Fibroblast of lung (primary cell): ENCODE results near the gene RNF150. TPM values are rescaled to one million over a fixed set of nuclear protein-coding genes. Genes with fewer than 3 reads are reported as not detected.

Experiments used
- DNase-seq, 2 donors: peaks; one replicate each; pipeline versions ENCODE4 v3.0.0 to v3.0.0-alpha.2; 2010; ENCODE audit warnings: low read depth in 2 of 2
- H2AFZ ChIP-seq: 2 replicates; pipeline ENCODE4 v1.5.1; 2012; ENCODE audit warnings: low read length, control low read depth, inconsistent platforms
- H3K27ac ChIP-seq: 2 replicates; pipeline ENCODE4 v1.5.1; 2011; ENCODE audit warnings: low read length, control low read depth; ENCODE audit not compliant: insufficient read depth
- H3K27me3 ChIP-seq: 2 replicates; pipeline ENCODE4 v1.5.1; 2011; ENCODE audit warnings: mild to moderate bottlenecking, low read length; ENCODE audit not compliant: control insufficient read depth, insufficient read depth
- H3K36me3 ChIP-seq: 2 replicates; pipeline ENCODE4 v1.5.1; 2011; ENCODE audit warnings: low read length; ENCODE audit not compliant: control insufficient read depth, insufficient read depth
- H3K4me1 ChIP-seq: 2 replicates; pipeline ENCODE4 v1.5.1; 2011; ENCODE audit warnings: low read length; ENCODE audit not compliant: control insufficient read depth, insufficient read depth; ENCODE audit errors: extremely low read depth
- H3K4me2 ChIP-seq: 2 replicates; pipeline ENCODE4 v1.5.1; 2011; ENCODE audit warnings: low read length, control low read depth; ENCODE audit not compliant: insufficient read depth; ENCODE audit errors: extremely low read depth
- H3K4me3 ChIP-seq, 4 experiments: fragments of 200-600 bp in 1 of 4; sonication (generic) in 1 of 4; replicated peaks in 1 of 4; 2 replicates each; pipeline ENCODE4 v1.5.1; 2011 to 2016; ENCODE audit warnings: low read length in 4 of 4, low read depth in 3 of 4, mild to moderate bottlenecking in 3 of 4, control low read depth in 2 of 4, inconsistent platforms in 1 of 4, mixed read lengths in 1 of 4; ENCODE audit not compliant: insufficient read depth in 1 of 4; ENCODE audit errors: control extremely low read depth in 1 of 4
- H3K79me2 ChIP-seq: 2 replicates; pipeline ENCODE4 v1.5.1; 2012; ENCODE audit warnings: mild to moderate bottlenecking, low read length, inconsistent platforms; ENCODE audit not compliant: control insufficient read depth, insufficient read depth
- H3K9ac ChIP-seq: 2 replicates; pipeline ENCODE4 v1.5.1; 2011; ENCODE audit warnings: mild to moderate bottlenecking, low read length, control low read depth; ENCODE audit not compliant: insufficient read depth
- H3K9me3 ChIP-seq: 2 replicates; pipeline ENCODE4 v1.5.1; 2012; ENCODE audit warnings: low read depth, low read length; ENCODE audit not compliant: control insufficient read depth, insufficient read depth
- H4K20me1 ChIP-seq: 2 replicates; pipeline ENCODE4 v1.5.1; 2011; ENCODE audit warnings: low read length; ENCODE audit not compliant: control insufficient read depth, insufficient read depth; ENCODE audit errors: extremely low read depth
- CTCF ChIP-seq, 2 donors: IDR thresholded peaks in 1 of 2; conservative IDR thresholded peaks in 1 of 2; 1 replicate in 1 of 2; 2 replicates in 1 of 2; pipeline ENCODE4 v1.5.1; 2011 to 2012; ENCODE audit warnings: low read length in 2 of 2, control low read depth in 1 of 2, inconsistent platforms in 1 of 2, low read depth in 1 of 2, mild to moderate bottlenecking in 1 of 2
- EZH2 ChIP-seq: IDR thresholded peaks from 2 replicates; pipeline ENCODE4 v1.5.1; 2012; ENCODE audit warnings: low read length, control low read depth, mild to moderate bottlenecking; ENCODE audit errors: missing control alignments
- polyA plus RNA-seq, 2 donors: library from polyadenylated mRNA; depleted of rRNA in 1 of 2; stranded (reverse) in 1 of 2; unstranded in 1 of 2; fragments of >200 nt; gene quantifications; 2 replicates each; pipeline ENCODE4 v1.2.1, GENCODE V29; 2011 to 2012; ENCODE audit warnings: missing spikeins in 1 of 2
- total RNA-seq: library from RNA; depleted of rRNA; stranded (reverse); fragments of >200 nt; gene quantifications from 2 replicates; pipeline ENCODE4 v1.2.1, GENCODE V29; 2014

Gene RNF150
- total and polyA plus RNA-seq, 2 donors (not counting 1 experiment from before 2014, with no cell fraction given): 0.66 to 5.6 TPM

DNA sequence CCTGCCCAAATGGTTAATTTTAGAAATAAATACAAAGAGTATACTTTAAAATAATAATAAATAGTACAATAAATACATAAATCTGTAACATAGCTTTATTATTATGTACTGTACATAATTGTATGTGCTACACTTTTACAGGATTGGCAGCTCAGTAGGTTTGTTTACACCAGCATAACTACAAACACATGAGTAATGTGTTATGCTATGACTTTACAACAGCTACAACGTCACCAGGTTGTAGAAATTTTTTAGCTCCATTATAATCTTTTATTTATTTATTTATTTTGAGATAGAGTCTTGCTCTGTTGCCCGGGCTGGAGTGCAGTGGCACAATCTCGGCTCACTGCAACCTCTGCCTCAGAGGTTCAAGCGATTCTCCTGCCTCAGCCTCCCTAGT lies 31.8 kb downstream of the RNF150 start:
- H3K4me2 ChIP-seq: no peak overlapping the region
- H3K36me3 ChIP-seq: no peaks in the 10 kb centered on the region
- H3K9me3 ChIP-seq: no peaks in the 10 kb centered on the region
- no peak overlapping the region for H3K4me3 ChIP-seq
- H4K20me1 ChIP-seq: peaks cover 1% of the 10 kb centered on the region
- H3K79me2 ChIP-seq: no peaks in the 10 kb centered on the region
- no peaks in the 10 kb centered on the region for H3K4me1 ChIP-seq
- no peak overlapping the region for H3K9ac ChIP-seq
- TF ChIP-seq EZH2 (no peak), CTCF (conservative IDR thresholded peaks at IDR 0.05 in 1 of 2, IDR thresholded peaks at IDR 0.05 in 1 of 2; ENCODE audit: low read depth in 1 of 2, low read length in 2 of 2) (no peak)
- DNase-seq: no peak
- no peak overlapping the region for H3K27ac ChIP-seq
- no peaks in the 10 kb centered on the region for H3K27me3 ChIP-seq
- H2AFZ ChIP-seq: no peak overlapping the region

GRCh38 chr4:141099326-141099725 lies 33.9 kb downstream of the RNF150 start:
- Histone ChIP-seq H3K4me1 (no peaks in the 10 kb centered on the region), H3K9ac (no peak overlapping the region), H3K4me2 (no peak overlapping the region), H3K36me3 (no peaks in the 10 kb centered on the region), H3K4me3 (no peak overlapping the region), H3K27me3 (no peaks in the 10 kb centered on the region), H4K20me1 (peaks cover under 1% of the 10 kb centered on the region), H3K27ac (no peak overlapping the region), H3K9me3 (no peaks in the 10 kb centered on the region), H2AFZ (no peak overlapping the region), H3K79me2 (no peaks in the 10 kb centered on the region)
- DNase-seq: peak; percentile 11 to 59
- TF ChIP-seq EZH2 (no peak), CTCF (conservative IDR thresholded peaks at IDR 0.05 in 1 of 2, IDR thresholded peaks at IDR 0.05 in 1 of 2; ENCODE audit: low read depth in 1 of 2, low read length in 2 of 2) (no peak)

DNA sequence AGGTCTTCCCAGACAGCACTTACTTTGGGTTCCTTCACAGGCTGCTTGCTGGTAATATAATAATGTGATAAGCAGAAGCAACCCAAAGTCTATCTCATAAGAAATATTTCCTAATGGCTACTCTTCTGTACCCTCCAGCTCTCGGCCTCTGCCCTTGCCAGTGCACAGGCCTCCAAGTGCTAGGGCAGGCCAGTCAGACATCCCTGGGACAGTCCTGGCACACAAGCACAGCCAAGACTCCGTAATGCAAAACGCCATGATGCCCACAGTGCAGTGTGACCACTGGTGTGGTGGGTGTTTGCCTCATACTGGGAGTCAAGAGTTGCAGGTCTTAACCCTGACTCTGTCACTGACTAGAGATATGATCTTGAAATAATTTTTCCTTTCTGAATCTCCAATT lies 35.1 kb downstream of the RNF150 start:
- Histone ChIP-seq H3K4me1 (no peaks in the 10 kb centered on the region), H3K4me3 (no peak overlapping the region), H3K27me3 (no peaks in the 10 kb centered on the region), H3K27ac (no peak overlapping the region), H4K20me1 (no peaks in the 10 kb centered on the region), H3K36me3 (no peaks in the 10 kb centered on the region), H3K9ac (no peak overlapping the region), H3K79me2 (no peaks in the 10 kb centered on the region), H3K4me2 (no peak overlapping the region), H3K9me3 (no peaks in the 10 kb centered on the region), H2AFZ (no peak overlapping the region)
- DNase-seq: no peak
- no peak for TF ChIP-seq EZH2
